BJ (cell line): Measurements from ENCODE around the gene DDX23. TPM values are rescaled to one million over a fixed set of nuclear protein-coding genes. Genes with fewer than 3 reads are reported as not detected.
"Not testable (repeated sequence)": the region's sequence is repeated elsewhere in the genome, so short reads cannot be mapped to it uniquely, and the experiment has no call there.

ENCODE experiments used
- CTCF ChIA-PET: fragments of 350-600 bp; formaldehyde crosslinking; extraction: SDS; loops from one replicate; lab custom pipeline; 2021; ENCODE audit warnings: antibody characterized with exemption, inconsistent platforms; lab: Yijun Ruan, JAX
- POLR2A ChIA-PET: fragments of 300-600 bp; sonication (Branson Sonifier 250); formaldehyde crosslinking; extraction: SDS; loops from one replicate; lab custom pipeline; 2021; ENCODE audit warnings: antibody characterized with exemption; lab: Charles Lee
- DNase-seq: peaks from one replicate; pipeline ENCODE4 v3.0.0-alpha.2; 2011; ENCODE audit warnings: low read depth
- H3K27me3 ChIP-seq: 2 replicates; pipeline ENCODE4 v1.6.0; 2011; ENCODE audit warnings: low read length; ENCODE audit not compliant: control insufficient read depth, insufficient read depth
- H3K36me3 ChIP-seq: 2 replicates; pipeline ENCODE4 v1.5.1; 2011; ENCODE audit warnings: low read length; ENCODE audit not compliant: control insufficient read depth, insufficient read depth
- H3K4me3 ChIP-seq: 2 replicates; pipeline ENCODE4 v1.5.1; 2011; ENCODE audit warnings: low read depth, mild to moderate bottlenecking, control low read depth, low read length
- CTCF ChIP-seq: IDR thresholded peaks from 2 replicates; pipeline ENCODE4 v1.5.1; 2011; ENCODE audit warnings: low read depth, mild to moderate bottlenecking, control low read depth, inconsistent platforms, low read length, moderate library complexity; ENCODE audit not compliant: insufficient read depth
- polyA plus RNA-seq: library from polyadenylated mRNA; depleted of rRNA; stranded (reverse); fragments of >200 nt; gene quantifications from 2 replicates; pipeline ENCODE4 v1.2.3, GENCODE V29; 2011

Gene DDX23
- polyA plus RNA-seq, 1 experiment = 59.4 TPM

- Histone ChIP-seq H3K36me3 (no peaks in the 10 kb centered on the region), H3K4me3 (no peak overlapping the region), H3K27me3 (peaks cover 22% of the 10 kb centered on the region)
- ChIA-PET POLR2A (no interaction called here), CTCF (interaction anchor here (1.3 to 9.2 kb wide), 2 partner anchors 10 kb away, joined by 3 to 53 read pairs; partner anchors contain the start of gene DDX23)
- no peak for TF ChIP-seq CTCF
- DNase-seq = no peak
Observed at GRCh38 chr12:48863291-48863690, 11.3 kb upstream of the DDX23 start.

- DNase-seq = no peak
- Histone ChIP-seq H3K27me3 (peaks cover 24% of the 10 kb centered on the region), H3K36me3 (no peaks in the 10 kb centered on the region), H3K4me3 (no peak overlapping the region)
- ChIA-PET CTCF (interaction anchor here (1.2 to 14.0 kb wide), 4 partner anchors 9 to 48 kb away, joined by 3 to 243 read pairs (median 28); partner anchors contain the start of gene DDX23), POLR2A (no interaction called here)
- TF ChIP-seq CTCF = no peak
Observed at GRCh38 chr12:48862760-48863159, 10.8 kb upstream of the DDX23 start.

DNA sequence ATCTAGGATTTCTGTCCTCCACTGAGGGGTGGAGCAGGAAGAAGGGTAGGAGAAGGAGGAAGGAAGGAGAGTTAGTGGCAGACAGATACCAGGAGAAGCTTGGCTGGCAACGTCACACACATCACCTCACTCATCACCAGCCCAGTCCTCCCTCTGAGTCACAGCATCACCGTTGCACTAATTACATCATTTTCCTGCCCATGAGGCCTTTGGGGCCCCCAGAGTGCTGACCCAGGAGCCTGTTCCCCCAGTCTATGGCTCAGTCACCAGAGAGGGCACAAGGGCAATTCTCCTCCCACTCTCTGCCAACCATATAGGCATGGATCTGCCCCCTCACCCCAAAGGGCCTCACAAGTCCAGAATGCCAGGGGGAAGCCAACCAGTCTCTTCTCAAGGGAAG lies 9.1 kb upstream of the DDX23 start:
- TF ChIP-seq CTCF = no peak
- H3K36me3 ChIP-seq = no peaks in the 10 kb centered on the region
- ChIA-PET POLR2A (no interaction called here), CTCF (interaction anchor here (9.2 to 14.0 kb wide), 2 partner anchors 8 to 29 kb away, joined by 53 to 243 read pairs; partner anchors contain the start of gene DDX23)
- no peak overlapping the region for H3K4me3 ChIP-seq
- no peak for DNase-seq
- H3K27me3 ChIP-seq = peaks cover 28% of the 10 kb centered on the region

DNA sequence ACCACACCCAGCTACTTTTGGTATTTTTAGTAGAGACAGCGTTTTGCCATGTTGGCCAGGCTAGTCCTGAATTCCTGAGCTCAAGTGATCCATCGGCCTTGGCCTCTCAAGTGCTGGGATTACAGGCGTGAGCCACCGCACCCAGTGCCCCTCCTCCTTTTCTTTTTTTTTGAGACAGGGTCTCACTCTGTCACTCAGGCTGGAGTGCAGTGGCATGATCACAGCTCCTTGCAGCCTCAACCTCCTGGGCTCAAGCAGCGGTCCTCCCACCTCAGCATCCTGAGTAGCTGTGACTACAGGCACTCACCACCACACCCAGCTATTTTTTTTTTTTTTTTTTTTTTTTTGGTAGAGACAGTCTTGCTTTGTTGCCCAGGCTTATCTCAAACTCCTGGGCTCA lies 8.3 kb upstream of the DDX23 start:
- H3K36me3 ChIP-seq, POLR2A ChIA-PET: not testable (repeated sequence)
- CTCF ChIA-PET = interaction anchor here (1.8 to 14.0 kb wide), 2 partner anchors 30 to 76 kb away, joined by 5 to 243 read pairs; no protein-coding TSS in a partner anchor

GRCh38 chr12:48859607-48860006 lies 7.6 kb upstream of the DDX23 start:
- CTCF ChIA-PET = interaction anchor here (1.8 to 14.0 kb wide), 2 partner anchors 31 to 76 kb away, joined by 5 to 243 read pairs; no protein-coding TSS in a partner anchor
- H3K4me3 ChIP-seq = no peak overlapping the region
- TF ChIP-seq CTCF = no peak
- POLR2A ChIA-PET = no interaction called here
- H3K36me3 ChIP-seq = no peaks in the 10 kb centered on the region
- H3K27me3 ChIP-seq = peaks cover 22% of the 10 kb centered on the region
- no peak for DNase-seq

More for the DNA sequence above, 8.3 kb upstream of the DDX23 start:
- H3K27me3 ChIP-seq = peaks cover 28% of the 10 kb centered on the region
- not testable (repeated sequence) for H3K4me3 ChIP-seq, DNase-seq

DNA sequence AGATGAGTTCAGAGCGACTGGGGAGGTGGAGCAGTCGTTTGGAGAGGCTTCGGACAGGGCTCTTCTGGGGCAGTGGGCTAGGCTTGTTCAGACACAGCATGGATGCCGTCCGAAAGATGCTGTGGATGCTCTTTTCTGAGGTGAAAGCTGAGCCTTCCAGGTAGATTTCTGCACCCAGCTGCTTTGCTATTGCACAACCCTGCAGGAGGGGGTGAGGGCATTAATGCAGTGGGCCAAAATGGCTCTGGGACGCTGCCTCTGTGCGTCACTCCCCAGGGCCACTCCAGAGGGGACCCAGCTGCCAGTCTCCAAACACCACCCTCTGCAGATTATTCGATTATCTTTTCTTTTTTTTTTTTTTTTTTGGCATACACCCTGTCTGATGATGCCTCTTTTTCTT lies 6.1 kb upstream of the DDX23 start:
- CTCF ChIA-PET = interaction anchor here (1.1 to 14.0 kb wide), 4 partner anchors 8 to 130 kb away, joined by 4 to 243 read pairs (median 6); partner anchors contain the start of gene RND1
- Histone ChIP-seq H3K36me3 (no peaks in the 10 kb centered on the region), H3K4me3 (no peak overlapping the region), H3K27me3 (peaks cover 14% of the 10 kb centered on the region)
- no peak for DNase-seq
- no peak for TF ChIP-seq CTCF
- POLR2A ChIA-PET = no interaction called here
